Measurements from ENCODE around the gene DDX42.

DDX42 gene

GRCh38 chr17:63774141-63774968, at the start of gene DDX42:
Gene DDX42 (plus strand): TSS chr17:63774170. CDS start chr17:63787050, 12,880 bp downstream.
- peak in 36 of 51 donors; percentile 17 to 88 (median 50) for DNase-seq

- DNase-seq, result no peak
Observed at GRCh38 chr17:63735691-63736090, 38.3 kb upstream of the DDX42 start.

GRCh38 chr17:63740464-63741142, 33.4 kb upstream of the DDX42 start:
- peak in 1 of 51 donors; percentile 41 for DNase-seq

GRCh38 chr17:63741143-63741407, 32.9 kb upstream of the DDX42 start:
- peak in 3 of 51 donors; percentile 34 to 59 (median 41) for DNase-seq

GRCh38 chr17:63741408-63742173, 32.4 kb upstream of the DDX42 start, which contains the start of gene STRADA:
Gene STRADA (minus strand): TSS chr17:63741799. CDS start chr17:63728369, 13,430 bp downstream.
- DNase-seq, result peak; percentile 73 to 99 (median 95)

GRCh38 chr17:63751806-63752205, 22.2 kb upstream of the DDX42 start:
- peak in 2 of 51 donors; percentile 2 to 3 for DNase-seq

GRCh38 chr17:63752707-63753106, 21.3 kb upstream of the DDX42 start:
- DNase-seq, result no peak

- DNase-seq, result no peak
Observed at GRCh38 chr17:63753215-63753614, 20.8 kb upstream of the DDX42 start.

- DNase-seq, result no peak
Observed at GRCh38 chr17:63754046-63754445, 19.9 kb upstream of the DDX42 start.

- DNase-seq, result no peak
Observed at GRCh38 chr17:63758428-63758827, 15.5 kb upstream of the DDX42 start.

GRCh38 chr17:63760771-63761539, 13.0 kb upstream of the DDX42 start:
- no peak for DNase-seq

GRCh38 chr17:63762161-63763078, 11.6 kb upstream of the DDX42 start:
- no peak for DNase-seq

- no peak for DNase-seq
Observed at GRCh38 chr17:63764716-63765115, 9.3 kb upstream of the DDX42 start.

- no peak for DNase-seq
Observed at GRCh38 chr17:63766754-63767153, 7.2 kb upstream of the DDX42 start.

- no peak for DNase-seq
Observed at GRCh38 chr17:63768433-63768832, 5.5 kb upstream of the DDX42 start.

- peak in 1 of 51 donors; percentile 8 for DNase-seq
Observed at GRCh38 chr17:63772801-63773271, 1.1 kb upstream of the DDX42 start.

- peak; percentile 89 to 99 (median 98) for DNase-seq
Observed at GRCh38 chr17:63773272-63774140, 464 bp upstream of the DDX42 start, which contains the start of gene CCDC47. Gene CCDC47 (minus strand): TSS chr17:63773597. CDS start chr17:63766175, 7,422 bp downstream.

- no peak for DNase-seq
Observed at GRCh38 chr17:63774969-63775265, 947 bp downstream of the DDX42 start.

- DNase-seq, result no peak
Observed at GRCh38 chr17:63775420-63775819, 1.4 kb downstream of the DDX42 start.
